RCC 7860 (cell line): Measurements from ENCODE around the gene RAET1E.
"Not testable (repeated sequence)": the region's sequence is repeated elsewhere in the genome, so short reads cannot be mapped to it uniquely, and the experiment has no call there.

ENCODE experiments used
- DNase-seq: peaks from one replicate; pipeline ENCODE4 v3.0.0-alpha.2; 2015; ENCODE audit warnings: low spot score
- FAIRE-seq: peaks from 2 replicates; lab custom pipeline; 2012; peaks lifted over from hg19 to GRCh38; lab: Jason Lieb, UNC

The RAET1E gene

DNA sequence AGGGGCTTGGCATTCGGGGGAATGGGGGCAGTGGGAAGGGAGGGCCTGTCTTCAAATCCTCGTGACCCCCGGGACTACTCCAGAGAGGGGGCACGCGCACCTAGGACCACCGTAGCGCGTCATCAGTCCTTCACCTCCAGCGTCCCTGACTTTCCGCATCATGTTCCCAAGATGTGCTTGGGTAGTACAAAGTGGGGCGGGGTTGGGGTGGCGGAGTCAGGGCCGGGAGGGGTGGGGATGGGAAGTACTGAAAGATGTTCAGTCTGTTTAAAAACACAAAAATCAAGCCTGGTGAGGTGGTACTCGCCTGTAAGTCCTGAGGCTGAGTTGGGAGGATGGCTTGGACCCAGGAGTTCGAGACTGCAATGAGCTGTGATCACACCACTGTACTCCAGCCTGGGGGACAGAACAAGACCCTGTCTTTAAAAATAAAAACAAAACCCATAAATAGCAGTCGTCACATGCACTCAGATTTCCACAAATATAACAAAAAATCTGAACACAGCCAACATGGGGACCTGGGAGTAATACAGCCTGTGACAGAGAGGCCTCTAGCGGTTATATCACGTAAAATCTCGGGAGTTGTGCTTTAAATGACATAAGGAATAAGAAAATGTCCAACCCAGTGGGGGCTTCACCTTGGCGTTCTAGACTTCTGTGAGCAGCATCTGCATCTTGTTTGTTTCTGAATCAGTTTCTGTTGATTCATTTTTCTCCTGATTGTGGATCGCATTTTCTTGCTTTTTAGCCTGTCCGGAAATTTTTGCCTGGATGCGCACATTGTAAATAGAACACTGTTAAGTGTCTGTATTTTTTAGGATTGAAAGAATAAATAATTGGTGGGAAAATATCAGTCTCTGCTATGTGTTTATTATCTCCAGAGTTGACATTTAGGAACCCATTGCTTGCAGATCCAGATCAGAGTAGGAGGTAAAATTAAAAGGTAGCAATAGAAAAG, 33.1 kb downstream of the RAET1E start:
- DNase-seq (peak; percentile 48), FAIRE-seq (no peak)

GRCh38 chr6:149863698-149864577, 34.0 kb downstream of the RAET1E start, which contains the start of gene LRP11:
Gene LRP11, minus strand, starts transcription at chr6:149864359. Its CDS starts 339 bp downstream, at chr6:149864020.
- DNase-seq (peak; percentile 74), FAIRE-seq (no peak)

- FAIRE-seq (no peak), DNase-seq (peak; percentile 52)
Observed at GRCh38 chr6:149862922-149863697, 34.8 kb downstream of the RAET1E start.

DNA sequence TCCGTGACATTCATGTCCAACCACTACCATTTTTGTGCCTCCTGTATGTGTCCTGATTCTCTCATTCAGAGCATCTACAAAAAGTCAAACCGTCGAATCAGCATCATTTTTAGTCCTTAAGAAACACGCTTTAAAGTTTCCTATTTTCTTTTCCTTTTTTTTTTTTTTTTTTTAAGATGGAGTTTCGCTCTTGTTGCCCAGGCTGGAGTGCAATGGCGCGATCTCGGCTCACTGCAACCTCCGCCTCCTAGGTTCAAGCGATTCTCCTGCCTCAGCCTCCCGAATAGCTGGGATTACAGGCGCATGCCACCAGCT, 35.5 kb downstream of the RAET1E start:
- FAIRE-seq, DNase-seq: not testable (repeated sequence)

DNA sequence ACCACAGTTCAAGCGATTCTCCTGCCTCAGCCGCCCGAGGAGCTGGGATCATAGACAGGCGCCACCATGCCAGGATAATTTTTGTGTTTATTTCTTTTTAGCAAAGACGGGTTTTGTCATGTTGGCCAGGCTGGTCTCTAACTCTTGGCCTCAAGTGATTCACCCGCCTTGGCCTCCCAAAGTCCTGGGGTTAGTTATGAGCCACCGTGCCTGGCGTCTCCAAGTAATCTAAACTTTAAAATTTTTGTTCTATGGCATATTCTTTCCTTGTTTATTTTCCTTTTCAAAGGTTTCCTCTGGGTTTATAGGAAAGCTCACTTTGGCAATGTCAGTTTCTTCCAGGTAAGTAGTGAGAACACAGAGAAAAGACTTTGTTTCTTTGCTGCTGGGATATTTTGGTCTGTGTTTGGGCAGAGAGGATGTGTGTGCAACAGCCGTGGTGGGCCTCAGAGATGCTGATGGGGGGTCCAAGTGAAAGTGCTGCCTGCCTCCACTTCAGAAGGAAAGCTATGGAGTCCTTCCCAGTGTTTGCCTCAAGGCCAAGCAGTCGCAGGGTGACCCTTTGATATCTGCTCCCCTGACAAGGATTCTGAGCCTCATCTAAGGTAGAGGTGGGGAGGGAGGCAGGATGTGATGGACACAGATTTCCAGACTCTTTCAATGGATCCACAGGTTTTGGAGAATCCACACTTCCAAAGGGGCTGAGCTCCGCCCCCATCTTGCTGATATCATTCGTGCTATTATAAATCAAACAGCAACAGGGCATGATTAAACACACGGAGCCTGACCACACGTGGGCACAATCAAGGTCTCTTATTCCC, 36.1 kb downstream of the RAET1E start:
- no peak for FAIRE-seq
- DNase-seq = no peak

GRCh38 chr6:149860834-149861602, 36.9 kb downstream of the RAET1E start:
- DNase-seq (no peak), FAIRE-seq (no peak)

DNA sequence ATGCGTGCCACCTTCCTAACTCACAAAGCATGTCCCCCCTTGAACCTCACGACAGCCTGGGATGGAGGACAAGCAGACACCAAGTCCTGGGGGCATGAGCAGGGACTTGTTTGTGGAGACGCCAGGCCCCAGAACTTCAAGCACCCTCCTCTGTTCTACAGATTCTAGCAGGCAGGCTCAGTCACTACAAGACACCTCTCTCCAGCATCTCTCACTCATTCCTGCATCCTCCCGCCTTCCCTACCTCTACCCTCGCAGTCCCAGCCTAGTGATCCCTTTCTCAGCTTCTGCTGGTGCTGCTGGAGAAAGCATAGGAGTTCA, 37.4 kb downstream of the RAET1E start:
- DNase-seq (no peak), FAIRE-seq (no peak)

DNA sequence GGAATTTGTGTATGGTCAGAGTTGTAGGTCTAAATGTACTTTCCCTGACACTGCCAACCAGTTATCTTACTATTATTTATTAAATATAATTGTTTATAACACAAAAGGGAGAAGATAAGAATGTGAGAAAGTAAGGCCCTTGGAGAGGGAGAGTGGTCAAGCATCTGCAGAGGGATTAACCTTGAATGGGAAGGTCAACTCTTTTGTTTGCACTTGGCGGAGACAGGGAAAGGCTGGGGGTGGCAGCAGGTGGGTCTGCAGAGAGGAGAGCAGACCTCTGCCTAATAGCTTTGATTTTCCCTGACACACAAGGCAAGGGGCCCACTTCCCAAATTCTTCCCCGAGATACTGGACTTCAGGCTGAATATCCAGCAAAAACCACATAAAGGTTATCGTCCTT, 38.0 kb downstream of the RAET1E start:
- DNase-seq (no peak), FAIRE-seq (no peak)

- DNase-seq (no peak), FAIRE-seq (no peak)
Observed at GRCh38 chr6:149859368-149859767, 38.5 kb downstream of the RAET1E start.

DNA sequence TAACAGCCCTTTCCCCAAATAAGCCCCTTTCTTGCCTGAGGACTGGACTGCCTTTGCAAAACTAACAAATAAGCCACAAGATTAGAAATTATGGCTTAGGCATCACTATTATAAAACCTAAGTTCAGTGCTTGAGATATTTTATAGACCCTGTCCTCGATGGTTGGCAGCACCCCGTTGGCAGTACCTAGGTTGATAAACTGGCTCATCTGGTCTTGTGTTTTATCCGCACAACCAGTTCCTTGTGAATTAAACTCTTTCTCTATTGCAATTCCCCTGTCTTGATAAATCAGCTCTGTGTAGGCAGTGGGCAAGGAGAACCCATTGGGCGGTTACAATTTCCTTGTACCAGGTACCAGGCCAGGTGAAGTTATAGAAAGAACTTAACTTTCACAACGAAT, 40.4 kb downstream of the RAET1E start:
- DNase-seq = no peak
- no peak for FAIRE-seq

DNA sequence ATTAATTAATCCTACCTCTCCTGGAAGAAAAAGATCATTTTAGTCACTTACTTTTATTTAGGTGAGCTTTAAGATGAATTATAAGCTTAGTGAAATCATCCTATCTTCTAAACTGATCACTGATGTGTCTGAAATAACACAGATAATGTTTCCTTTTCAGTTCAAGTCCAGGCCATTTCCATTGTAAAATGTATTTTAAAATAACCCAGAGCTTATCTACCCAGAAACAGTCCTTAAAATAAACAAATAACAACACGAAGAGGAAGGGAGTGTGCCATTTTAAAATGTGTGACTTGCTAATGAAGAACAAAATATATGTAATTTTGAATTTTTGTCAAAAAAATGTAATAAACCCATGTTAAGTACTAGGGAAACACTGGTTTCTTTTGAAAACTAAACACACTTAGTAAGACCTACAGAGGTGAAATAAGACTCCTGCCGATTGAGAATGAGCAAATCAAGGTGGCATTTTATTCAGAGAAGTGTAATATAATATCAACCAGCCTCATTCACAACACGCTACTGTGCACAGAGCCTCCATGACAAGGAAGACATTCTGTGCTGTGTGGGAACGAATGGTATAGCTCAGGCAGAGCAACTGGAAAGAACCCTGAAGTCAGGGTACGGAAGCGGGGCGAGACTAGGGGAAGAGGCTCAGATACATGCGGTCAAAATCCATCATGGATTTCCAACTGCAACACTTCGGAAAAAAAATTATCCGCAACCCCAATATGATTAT, 41.5 kb downstream of the RAET1E start:
- FAIRE-seq = no peak
- DNase-seq = no peak

DNA sequence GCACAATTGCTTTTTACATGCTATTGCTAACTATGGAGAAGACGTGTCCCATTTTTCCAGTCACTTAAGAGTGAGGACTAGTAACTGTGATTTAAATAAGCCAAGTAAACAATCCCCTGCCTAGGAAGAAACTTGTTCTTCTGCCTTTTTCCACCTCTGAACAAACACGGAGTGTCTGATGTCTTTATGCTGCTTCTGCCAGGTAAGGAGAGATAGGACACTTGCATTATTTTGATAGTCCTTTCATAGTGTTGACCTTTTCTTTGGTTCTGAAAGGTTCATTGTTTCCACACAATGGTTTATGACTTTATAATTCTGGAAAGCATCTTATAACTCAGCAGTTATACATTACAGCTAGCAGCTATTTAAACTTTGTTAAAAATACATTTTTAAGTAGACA, 42.2 kb downstream of the RAET1E start:
- FAIRE-seq (no peak), DNase-seq (no peak)

DNA sequence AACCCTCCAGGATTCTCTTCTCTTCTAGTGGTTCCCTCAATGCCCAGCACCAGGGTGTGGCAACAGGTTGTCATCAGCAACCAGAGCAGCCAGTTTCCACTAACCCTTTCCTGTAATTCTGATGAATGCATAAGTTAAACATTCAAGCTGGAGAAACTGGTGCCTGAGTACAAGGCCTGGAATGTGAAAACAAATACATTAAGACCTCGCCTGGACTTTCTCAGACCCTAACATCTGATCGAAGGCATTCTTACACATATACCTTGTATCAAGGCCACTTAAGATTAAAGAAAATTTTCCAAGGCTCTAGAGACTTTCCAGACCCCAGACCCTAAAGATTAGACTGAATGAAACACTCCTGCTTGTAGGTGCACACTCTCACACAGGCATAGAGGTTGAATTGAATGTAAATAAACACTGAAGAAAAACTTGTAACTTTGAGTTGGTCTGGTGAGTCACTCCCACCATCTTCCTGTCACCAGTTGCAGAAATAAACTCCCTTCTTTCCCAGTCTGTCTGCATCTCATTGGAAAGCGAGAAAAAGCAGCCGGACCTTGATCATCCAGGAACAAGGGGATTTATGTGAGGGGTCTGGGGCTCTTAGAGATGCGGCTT, 42.8 kb downstream of the RAET1E start:
- peak; percentile 72 for DNase-seq
- no peak for FAIRE-seq

DNA sequence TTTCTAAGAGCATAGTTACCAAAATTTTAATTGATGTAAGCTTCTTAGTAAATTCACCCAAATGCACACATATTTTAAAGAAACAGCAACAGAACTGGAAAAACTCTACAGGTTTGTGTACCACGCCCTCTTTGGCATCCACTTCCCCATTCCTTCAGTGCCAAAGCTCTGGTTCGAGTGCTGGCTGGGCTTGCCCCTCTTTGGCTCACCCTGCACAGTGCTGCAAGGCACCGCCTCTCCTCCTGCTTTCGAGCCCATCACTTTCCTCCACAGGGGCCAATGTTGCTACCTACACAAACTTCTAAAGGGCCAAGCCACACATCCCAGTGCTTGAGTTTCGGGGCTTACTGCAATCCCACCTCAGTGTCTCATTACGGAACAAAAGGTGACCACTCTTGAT, 43.4 kb downstream of the RAET1E start:
- no peak for DNase-seq
- FAIRE-seq = no peak

DNA sequence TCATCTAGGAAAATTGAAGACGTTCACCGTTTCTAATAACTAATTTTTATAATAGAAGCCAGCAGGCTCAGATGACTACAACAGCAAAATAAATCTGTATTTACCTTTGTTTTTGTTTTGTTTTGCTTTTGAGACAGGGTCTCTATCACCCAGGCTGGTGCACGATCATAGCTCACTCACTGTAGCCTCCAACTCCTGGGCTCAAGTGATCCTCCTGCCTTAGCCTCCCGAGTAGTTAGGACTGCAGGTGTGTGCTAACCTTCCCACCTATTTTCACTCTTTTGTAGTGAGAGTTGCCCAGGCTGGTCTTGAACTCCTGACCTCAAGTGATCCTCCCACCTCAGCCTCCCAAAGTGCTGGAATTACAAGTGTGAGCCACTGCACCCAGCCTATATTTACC, 43.9 kb downstream of the RAET1E start:
- not testable (repeated sequence) for DNase-seq, FAIRE-seq

DNA sequence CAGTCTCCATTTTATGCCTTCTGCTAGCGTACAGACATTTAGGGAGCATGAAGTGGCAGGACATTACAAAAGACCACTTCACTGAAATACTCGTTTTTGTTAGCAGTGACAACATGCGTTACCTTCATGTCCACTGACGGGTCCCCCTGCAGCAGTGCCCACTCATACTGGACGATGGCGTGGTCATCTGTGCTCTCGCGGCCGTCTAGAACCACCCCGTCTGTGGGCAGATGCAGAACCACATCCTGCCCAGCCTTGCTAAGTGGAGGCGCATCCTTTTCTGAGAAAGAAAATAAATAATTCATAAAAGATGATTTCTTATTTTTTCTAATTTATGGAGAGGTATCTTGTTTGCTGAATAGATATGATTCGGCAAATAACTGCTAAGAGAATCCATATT, 45.0 kb downstream of the RAET1E start:
- FAIRE-seq = no peak
- no peak for DNase-seq

GRCh38 chr6:149852180-149852579, 45.7 kb downstream of the RAET1E start:
- FAIRE-seq (no peak), DNase-seq (peak; percentile 34)

DNA sequence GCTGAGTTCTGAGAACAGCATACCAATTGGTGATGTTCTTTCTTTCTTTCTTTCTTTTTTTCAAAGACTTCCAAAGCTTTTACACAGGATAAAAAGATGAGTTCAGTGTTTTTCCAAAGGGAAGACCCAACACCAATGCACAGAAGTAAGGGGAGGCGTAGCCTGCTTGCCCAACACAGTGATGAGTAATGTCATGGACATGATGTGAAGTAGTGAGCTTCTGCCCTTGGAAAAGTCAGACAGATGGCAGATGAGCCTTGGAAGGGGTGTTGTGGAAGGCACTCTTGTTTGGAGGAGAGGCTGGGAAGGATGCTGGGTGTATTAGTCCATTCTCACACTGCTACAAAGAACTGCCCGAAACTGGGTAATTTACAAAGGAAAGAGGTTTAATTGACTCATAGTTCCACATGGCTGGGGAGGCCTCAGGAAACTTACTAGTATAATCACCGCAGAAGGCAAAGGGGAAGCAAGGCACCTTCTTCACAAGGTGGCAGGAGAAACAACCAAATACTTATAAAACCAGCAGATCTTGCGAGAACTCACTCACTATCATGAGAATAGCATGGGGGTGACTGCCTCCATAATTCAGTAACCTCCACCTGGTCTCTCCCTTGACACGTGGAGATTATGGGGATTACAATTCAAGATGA, 46.3 kb downstream of the RAET1E start:
- FAIRE-seq (no peak), DNase-seq (no peak)
